ENCODE data around the gene IKZF4.

Gene IKZF4

GRCh38 chr12:56082967-56083366 lies 62.1 kb downstream of the IKZF4 start:
- no peak for DNase-seq (ENCODE audit: low spot score)

GRCh38 chr12:56084958-56085543 lies 64.2 kb downstream of the IKZF4 start:
- peak; percentile 70 for DNase-seq (ENCODE audit: low spot score)

GRCh38 chr12:56086096-56086495 lies 65.3 kb downstream of the IKZF4 start:
- peak; percentile 25 for DNase-seq (ENCODE audit: low spot score)

- DNase-seq (ENCODE audit: low spot score): no peak
Measured at GRCh38 chr12:56086608-56087007, 65.8 kb downstream of the IKZF4 start.

GRCh38 chr12:56087220-56087619 lies 66.4 kb downstream of the IKZF4 start:
- DNase-seq (ENCODE audit: low spot score): peak; percentile 64

All from iPS-NIHi11 (cell line).